Keratinocyte (primary cell): ENCODE results near the gene GZMM. TPM values are rescaled to one million over a fixed set of nuclear protein-coding genes. Genes with fewer than 3 reads are reported as not detected.

Experiments used
- DNase-seq: peaks from one replicate; pipeline ENCODE4 v3.0.0-alpha.2; 2011; ENCODE audit warnings: low read depth, missing footprints, low spot score
- FAIRE-seq: peaks from 2 replicates; lab custom pipeline; 2011; peaks lifted over from hg19 to GRCh38; lab: Jason Lieb, UNC
- H2AFZ ChIP-seq: 2 replicates; pipeline ENCODE4 v1.6.0; 2012; ENCODE audit warnings: low read length, control low read depth, inconsistent platforms; ENCODE audit not compliant: control insufficient read depth
- H3K27ac ChIP-seq: 2 replicates; pipeline ENCODE4 v1.5.1; 2011; ENCODE audit warnings: low read length; ENCODE audit not compliant: control insufficient read depth, insufficient read depth
- H3K27me3 ChIP-seq: 3 replicates; pipeline ENCODE4 v1.6.0; 2011; ENCODE audit warnings: low read length; ENCODE audit not compliant: control insufficient read depth, insufficient read depth; ENCODE audit errors: extremely low read depth
- H3K36me3 ChIP-seq, 2 experiments: 2 replicates in 1 of 2; 3 replicates in 1 of 2; pipeline ENCODE4 v1.5.1; 2011; ENCODE audit warnings: low read length in 2 of 2, mild to moderate bottlenecking in 1 of 2; ENCODE audit not compliant: control insufficient read depth in 2 of 2, insufficient read depth in 2 of 2; ENCODE audit errors: extremely low read depth in 1 of 2
- H3K4me1 ChIP-seq: 3 replicates; pipeline ENCODE4 v1.5.1; 2011; ENCODE audit warnings: low read length; ENCODE audit not compliant: control insufficient read depth, insufficient read depth; ENCODE audit errors: extremely low read depth
- H3K4me2 ChIP-seq: 3 replicates; pipeline ENCODE4 v1.6.0; 2011; ENCODE audit warnings: low read depth, low read length; ENCODE audit not compliant: control insufficient read depth, insufficient read depth; ENCODE audit errors: extremely low read depth
- H3K4me3 ChIP-seq, 3 experiments: fragments of 200-600 bp in 1 of 3; sonication (generic) in 1 of 3; 2 replicates in 2 of 3; 3 replicates in 1 of 3; pipeline ENCODE4 v1.5.1; 2011 to 2016; ENCODE audit warnings: low read length in 3 of 3, mild to moderate bottlenecking in 3 of 3, control low read depth in 2 of 3, inconsistent platforms in 1 of 3, low read depth in 1 of 3, mixed read lengths in 1 of 3, mixed run types in 1 of 3, moderate library complexity in 1 of 3; ENCODE audit not compliant: control insufficient read depth in 2 of 3, insufficient read depth in 2 of 3; ENCODE audit errors: extremely low read depth in 1 of 3
- H3K79me2 ChIP-seq: 2 replicates; pipeline ENCODE4 v1.6.0; 2012; ENCODE audit warnings: low read length; ENCODE audit not compliant: control insufficient read depth, insufficient read depth
- H3K9ac ChIP-seq: 3 replicates; pipeline ENCODE4 v1.6.0; 2011; ENCODE audit warnings: low read length; ENCODE audit not compliant: control insufficient read depth, insufficient read depth; ENCODE audit errors: extremely low read depth
- H3K9me1 ChIP-seq: 3 replicates; pipeline ENCODE4 v1.6.0; 2011; ENCODE audit warnings: low read length; ENCODE audit not compliant: control insufficient read depth, insufficient read depth; ENCODE audit errors: extremely low read depth
- H3K9me3 ChIP-seq: 2 replicates; pipeline ENCODE4 v1.5.1; 2012; ENCODE audit warnings: low read depth, low read length; ENCODE audit not compliant: control insufficient read depth
- H4K20me1 ChIP-seq: 3 replicates; pipeline ENCODE4 v1.6.0; 2011; ENCODE audit warnings: low read length; ENCODE audit not compliant: control insufficient read depth, insufficient read depth; ENCODE audit errors: extremely low read depth
- EZH2 ChIP-seq: IDR thresholded peaks from one replicate; pipeline ENCODE4 v1.6.1; 2012; ENCODE audit warnings: inconsistent platforms, mild to moderate bottlenecking, low read length, moderate library complexity
- dilution Hi-C: fragments of 300-500 bp; cut with MboI; formaldehyde crosslinking; loops from one replicate; pipeline ENCODE4 v1.7.0; 2020; ENCODE audit warnings: low sequenced_read_pairs; ENCODE audit not compliant: extremely low pct_ligation_motif_present
- polyA plus RNA-seq, 5 experiments: library from polyadenylated mRNA; depleted of rRNA in 3 of 5; stranded (reverse) in 3 of 5; stranded (forward) in 1 of 5; unstranded in 1 of 5; fragments of >200 nt; gene quantifications; 1 replicate in 1 of 5; 2 replicates in 3 of 5; 3 replicates in 1 of 5; pipeline versions ENCODE4 v1.2.1 to v1.2.3, GENCODE V29; 2011 to 2012; ENCODE audit warnings: missing spikeins in 2 of 5, low read depth in 1 of 5, low replicate concordance in 1 of 5
- TF ChIP-seq, protein P1 (sequence below), 3 experiments: IDR thresholded peaks in 1 of 3; conservative IDR thresholded peaks in 1 of 3; optimal IDR thresholded peaks in 1 of 3; 2 replicates in 2 of 3; 3 replicates in 1 of 3; pipeline versions ENCODE3 to v1.5.1; 2011; ENCODE audit warnings: low read length in 3 of 3, mild to moderate bottlenecking in 3 of 3, moderate library complexity in 2 of 3, control low read depth in 1 of 3, inconsistent platforms in 1 of 3; ENCODE audit not compliant: insufficient read depth in 2 of 3; ENCODE audit errors: extremely low read depth in 1 of 3

The GZMM gene
- polyA plus RNA-seq, 1 donor (not counting 4 experiments of a cell fraction or from before 2014, with no cell fraction given): not detected

DNA sequence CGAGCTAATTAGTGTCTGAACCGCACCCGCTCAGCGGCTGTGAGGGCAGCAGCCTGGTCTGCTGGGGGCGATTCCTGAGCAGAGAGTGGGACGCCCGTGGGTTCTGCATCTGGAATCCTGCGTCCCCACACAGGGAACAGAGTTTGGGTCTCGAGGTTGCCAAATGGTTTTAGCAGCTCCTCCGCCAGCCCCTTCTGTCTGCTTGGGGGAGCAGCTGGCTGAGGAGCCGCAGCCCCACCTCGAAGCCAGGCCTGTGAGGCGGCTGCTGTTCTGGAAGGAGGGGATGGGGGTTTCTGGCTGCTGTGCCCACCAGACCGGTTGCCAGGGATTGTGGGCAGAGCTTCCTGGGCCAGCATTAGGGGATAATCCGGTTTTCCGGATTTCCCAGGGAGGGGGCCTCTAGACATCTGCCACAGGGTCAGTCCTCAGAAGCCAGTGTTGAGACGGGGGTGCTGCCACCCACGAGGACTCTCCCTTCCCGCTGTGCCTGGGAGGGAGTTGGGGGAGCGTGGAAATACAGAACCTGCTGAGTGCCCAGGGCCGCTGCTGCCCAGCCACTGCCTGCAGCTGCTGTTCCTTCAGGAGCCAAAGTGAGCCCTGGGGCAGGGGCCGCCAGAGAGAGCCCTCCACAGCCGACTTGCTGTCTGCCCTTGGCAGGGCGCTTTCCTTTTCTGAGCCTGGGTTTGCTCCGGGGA lies 10.3 kb upstream of the GZMM start:
- Histone ChIP-seq H3K9me1 (peaks cover 4% of the 10 kb centered on the region), H3K27ac (peak overlapping the region; percentile 76), H3K9ac (peak overlapping the region; percentile 83), H3K79me2 (peaks cover 47% of the 10 kb centered on the region), H3K9me3 (no peaks in the 10 kb centered on the region), H2AFZ (no peak overlapping the region), H3K36me3 (peaks cover 7 to 16% of the 10 kb centered on the region in 2 experiments), H3K4me2 (peak overlapping the region; percentile 99), H4K20me1 (peaks cover 22% of the 10 kb centered on the region), H3K27me3 (no peaks in the 10 kb centered on the region), H3K4me3 (peak overlapping the region; percentile 78 to 94 (median 83)), H3K4me1 (peaks cover 13% of the 10 kb centered on the region)
- TF ChIP-seq, protein P1, sequence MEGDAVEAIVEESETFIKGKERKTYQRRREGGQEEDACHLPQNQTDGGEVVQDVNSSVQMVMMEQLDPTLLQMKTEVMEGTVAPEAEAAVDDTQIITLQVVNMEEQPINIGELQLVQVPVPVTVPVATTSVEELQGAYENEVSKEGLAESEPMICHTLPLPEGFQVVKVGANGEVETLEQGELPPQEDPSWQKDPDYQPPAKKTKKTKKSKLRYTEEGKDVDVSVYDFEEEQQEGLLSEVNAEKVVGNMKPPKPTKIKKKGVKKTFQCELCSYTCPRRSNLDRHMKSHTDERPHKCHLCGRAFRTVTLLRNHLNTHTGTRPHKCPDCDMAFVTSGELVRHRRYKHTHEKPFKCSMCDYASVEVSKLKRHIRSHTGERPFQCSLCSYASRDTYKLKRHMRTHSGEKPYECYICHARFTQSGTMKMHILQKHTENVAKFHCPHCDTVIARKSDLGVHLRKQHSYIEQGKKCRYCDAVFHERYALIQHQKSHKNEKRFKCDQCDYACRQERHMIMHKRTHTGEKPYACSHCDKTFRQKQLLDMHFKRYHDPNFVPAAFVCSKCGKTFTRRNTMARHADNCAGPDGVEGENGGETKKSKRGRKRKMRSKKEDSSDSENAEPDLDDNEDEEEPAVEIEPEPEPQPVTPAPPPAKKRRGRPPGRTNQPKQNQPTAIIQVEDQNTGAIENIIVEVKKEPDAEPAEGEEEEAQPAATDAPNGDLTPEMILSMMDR (optimal IDR thresholded peaks at IDR 0.05 in 1 of 3, IDR thresholded peaks at IDR 0.05 in 1 of 3, conservative IDR thresholded peaks at IDR 0.05 in 1 of 3; ENCODE audit: extremely low read depth in 1 of 3, insufficient read depth in 2 of 3, low read length in 3 of 3): no peak
- no peak for TF ChIP-seq EZH2
- DNase-seq: no peak
- dilution Hi-C loops: no loop called here
- FAIRE-seq: no peak

DNA sequence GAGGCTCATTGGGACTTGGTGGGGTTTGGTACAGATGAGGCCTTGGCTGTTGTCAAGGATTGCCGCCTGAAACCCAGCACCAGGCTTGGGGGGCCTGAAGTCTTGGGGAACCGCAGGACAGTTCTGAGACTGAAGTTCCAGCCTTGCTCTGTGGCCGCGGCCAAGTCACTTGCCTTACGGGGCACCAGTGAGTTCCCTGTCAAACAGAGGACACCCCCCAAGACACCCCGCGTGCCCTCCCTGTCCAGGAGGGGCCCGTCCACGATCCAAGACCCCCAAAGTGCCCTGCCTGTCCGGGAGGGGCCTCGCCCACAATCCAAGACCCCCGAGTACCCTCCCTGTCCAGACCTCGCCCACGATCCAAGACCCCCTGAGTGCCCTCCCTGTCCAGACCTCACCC lies 9.8 kb upstream of the GZMM start:
- peaks cover 13% of the 10 kb centered on the region for H3K4me1 ChIP-seq
- DNase-seq: no peak
- peaks cover 10 to 16% of the 10 kb centered on the region in 2 experiments for H3K36me3 ChIP-seq
- no peaks in the 10 kb centered on the region for H3K27me3 ChIP-seq
- peaks cover 22% of the 10 kb centered on the region for H4K20me1 ChIP-seq
- no peak overlapping the region for H3K9ac ChIP-seq
- peaks cover 4% of the 10 kb centered on the region for H3K9me1 ChIP-seq
- H3K4me2 ChIP-seq: peak overlapping the region; percentile 99
- no peak overlapping the region for H3K27ac ChIP-seq
- dilution Hi-C loops: no loop called here
- no peaks in the 10 kb centered on the region for H3K9me3 ChIP-seq
- H3K79me2 ChIP-seq: peaks cover 47% of the 10 kb centered on the region
- no peak overlapping the region for H2AFZ ChIP-seq
- no peak for FAIRE-seq
- TF ChIP-seq EZH2: no peak
- TF ChIP-seq, protein P1 (optimal IDR thresholded peaks at IDR 0.05 in 1 of 3, IDR thresholded peaks at IDR 0.05 in 1 of 3, conservative IDR thresholded peaks at IDR 0.05 in 1 of 3; ENCODE audit: extremely low read depth in 1 of 3, insufficient read depth in 2 of 3, low read length in 3 of 3): peak in 1 of 3 experiments; percentile 26
- H3K4me3 ChIP-seq: peak overlapping the region in 1 of 3 experiments; percentile 94
